Sigmoid colon (tissue), 4 donors: Measurements from ENCODE around the gene TCFL5.

ENCODE experiments used
- EP300 ChIP-seq, 4 donors: sonication (generic); formaldehyde crosslinking; IDR thresholded peaks; one replicate each; pipeline ENCODE4 v1.6.1; 2017; ENCODE audit warnings: antibody characterized with exemption in 4 of 4
- POLR2A ChIP-seq, 2 donors: fragments of 450-650 bp; IDR thresholded peaks; one replicate each; pipeline ENCODE4 v1.6.1; 2016; ENCODE audit warnings: antibody characterized with exemption in 2 of 2, mild to moderate bottlenecking in 2 of 2, moderate library complexity in 2 of 2
- POLR2AphosphoS5 ChIP-seq, 4 donors: sonication (generic); formaldehyde crosslinking; IDR thresholded peaks; one replicate each; pipeline ENCODE4 v1.6.1; 2017; ENCODE audit warnings: antibody characterized with exemption in 4 of 4
- TF ChIP-seq, protein P1 (sequence below), 4 experiments: fragments of 450-650 bp in 3 of 4; fragments of 200-600 bp in 1 of 4; IDR thresholded peaks; one replicate each; pipeline ENCODE4 v1.5.1; 2016 to 2019; ENCODE audit warnings: antibody characterized with exemption in 4 of 4, mild to moderate bottlenecking in 3 of 4, moderate library complexity in 2 of 4

DNA sequence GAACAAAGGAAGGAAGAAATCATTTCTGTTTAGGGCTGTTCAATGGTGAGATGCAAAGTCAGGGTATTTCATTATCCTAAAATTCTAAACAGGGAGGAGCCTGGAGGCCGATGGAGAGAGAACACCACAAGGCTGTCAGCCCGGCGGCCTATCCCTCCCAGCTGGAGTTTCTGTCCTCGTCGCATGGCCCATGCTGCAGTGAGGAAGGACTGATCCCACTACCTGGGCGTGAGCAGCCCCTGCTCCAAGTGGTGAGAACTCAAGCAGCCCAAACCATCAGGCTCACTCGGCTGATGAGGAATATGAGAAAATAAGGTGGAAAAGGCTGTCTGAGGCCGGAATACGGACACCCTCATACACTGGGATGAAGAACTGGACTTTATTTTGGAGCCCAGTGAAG lies 33.9 kb upstream of the TCFL5 start:
- TF ChIP-seq, protein P1, sequence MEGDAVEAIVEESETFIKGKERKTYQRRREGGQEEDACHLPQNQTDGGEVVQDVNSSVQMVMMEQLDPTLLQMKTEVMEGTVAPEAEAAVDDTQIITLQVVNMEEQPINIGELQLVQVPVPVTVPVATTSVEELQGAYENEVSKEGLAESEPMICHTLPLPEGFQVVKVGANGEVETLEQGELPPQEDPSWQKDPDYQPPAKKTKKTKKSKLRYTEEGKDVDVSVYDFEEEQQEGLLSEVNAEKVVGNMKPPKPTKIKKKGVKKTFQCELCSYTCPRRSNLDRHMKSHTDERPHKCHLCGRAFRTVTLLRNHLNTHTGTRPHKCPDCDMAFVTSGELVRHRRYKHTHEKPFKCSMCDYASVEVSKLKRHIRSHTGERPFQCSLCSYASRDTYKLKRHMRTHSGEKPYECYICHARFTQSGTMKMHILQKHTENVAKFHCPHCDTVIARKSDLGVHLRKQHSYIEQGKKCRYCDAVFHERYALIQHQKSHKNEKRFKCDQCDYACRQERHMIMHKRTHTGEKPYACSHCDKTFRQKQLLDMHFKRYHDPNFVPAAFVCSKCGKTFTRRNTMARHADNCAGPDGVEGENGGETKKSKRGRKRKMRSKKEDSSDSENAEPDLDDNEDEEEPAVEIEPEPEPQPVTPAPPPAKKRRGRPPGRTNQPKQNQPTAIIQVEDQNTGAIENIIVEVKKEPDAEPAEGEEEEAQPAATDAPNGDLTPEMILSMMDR (IDR thresholded peaks at IDR 0.05) = no peak
- TF ChIP-seq POLR2AphosphoS5 (IDR thresholded peaks at IDR 0.05) (peak in 1 of 4 donors; percentile 35), POLR2A (IDR thresholded peaks at IDR 0.05) (no peak), EP300 (IDR thresholded peaks at IDR 0.05) (no peak)
